Esophagus squamous epithelium (tissue), 4 donors: ENCODE data around the gene CYBC1.

Source experiments
- CTCF ChIP-seq, 6 experiments: fragments of 450-650 bp in 4 of 6; fragments of 200-600 bp in 2 of 6; sonication (generic) in 2 of 6; IDR thresholded peaks; one replicate each; pipeline ENCODE4 v1.5.1; 2016 to 2019; ENCODE audit warnings: antibody characterized with exemption in 6 of 6, mild to moderate bottlenecking in 4 of 6, moderate library complexity in 4 of 6
- POLR2A ChIP-seq, 4 donors: fragments of 450-650 bp; IDR thresholded peaks; one replicate each; pipeline ENCODE4 v1.6.1; 2017; ENCODE audit warnings: antibody characterized with exemption in 4 of 4, mild to moderate bottlenecking in 4 of 4, moderate library complexity in 3 of 4

- TF ChIP-seq CTCF (IDR thresholded peaks at IDR 0.05) = no peak
- TF ChIP-seq POLR2A (IDR thresholded peaks at IDR 0.05) = no peak
Observed at GRCh38 chr17:82400206-82400605, 50.3 kb downstream of the CYBC1 start.
